Measurements from ENCODE around the gene OOEP. TPM values are rescaled to one million over a fixed set of nuclear protein-coding genes. Genes with fewer than 3 reads are reported as not detected.
"Not testable (repeated sequence)": the region's sequence is repeated elsewhere in the genome, so short reads cannot be mapped to it uniquely, and the experiment has no call there.

OOEP gene
- total RNA-seq, 1 donor from 2014 or later, result not detected

- DNase-seq (ENCODE audit: low spot score, unreplicated experiment), result no peak
- H3K4me1 Mint-ChIP-seq (ENCODE audit: low read depth), result peaks cover 5% of the 10 kb centered on the region
- no peaks in the 10 kb centered on the region for H3K9me3 Mint-ChIP-seq (ENCODE audit: low read depth)
- no peak for TF ChIP-seq CTCF (IDR thresholded peaks at IDR 0.05; ENCODE audit: unreplicated experiment)
- H3K36me3 Mint-ChIP-seq (ENCODE audit: insufficient read depth), result no peaks in the 10 kb centered on the region
- no peak overlapping the region for H3K27ac Mint-ChIP-seq
- no peak overlapping the region for H3K4me3 Mint-ChIP-seq (ENCODE audit: low read depth)
- peaks cover 8% of the 10 kb centered on the region for H3K27me3 Mint-ChIP-seq
These were observed 26.2 kb upstream of the OOEP start for GRCh38 chr6:73395875-73396274.

GRCh38 chr6:73394577-73395354 lies 25.1 kb upstream of the OOEP start, which contains the start of gene DDX43:
Gene DDX43 (plus strand): TSS chr6:73394828. CDS start chr6:73394906, 78 bp downstream.
- H3K9me3 Mint-ChIP-seq (ENCODE audit: low read depth), result no peaks in the 10 kb centered on the region
- TF ChIP-seq CTCF (IDR thresholded peaks at IDR 0.05; ENCODE audit: unreplicated experiment), result no peak
- no peak for DNase-seq (ENCODE audit: low spot score, unreplicated experiment)
- no peak within 1 kb of the TSS for H3K4me3 Mint-ChIP-seq (ENCODE audit: low read depth)
- no peaks in the 10 kb centered on the region for H3K36me3 Mint-ChIP-seq (ENCODE audit: insufficient read depth)
- H3K27me3 Mint-ChIP-seq, result peaks cover 8% of the 10 kb centered on the region
- no peak within 1 kb of the TSS for H3K27ac Mint-ChIP-seq
- H3K4me1 Mint-ChIP-seq (ENCODE audit: low read depth), result peaks cover 3% of the 10 kb centered on the region

- no peaks in the 10 kb centered on the region for H3K9me3 Mint-ChIP-seq (ENCODE audit: low read depth)
- H3K27ac Mint-ChIP-seq, result no peak overlapping the region
- H3K4me3 Mint-ChIP-seq (ENCODE audit: low read depth), result no peak overlapping the region
- TF ChIP-seq CTCF (IDR thresholded peaks at IDR 0.05; ENCODE audit: unreplicated experiment), result no peak
- H3K4me1 Mint-ChIP-seq (ENCODE audit: low read depth), result peaks cover 1% of the 10 kb centered on the region
- DNase-seq (ENCODE audit: low spot score, unreplicated experiment), result no peak
- no peaks in the 10 kb centered on the region for H3K36me3 Mint-ChIP-seq (ENCODE audit: insufficient read depth)
- peaks cover 12% of the 10 kb centered on the region for H3K27me3 Mint-ChIP-seq
These were observed 23.6 kb upstream of the OOEP start for GRCh38 chr6:73393278-73393677.

- not testable (repeated sequence) for H3K9me3 Mint-ChIP-seq (ENCODE audit: low read depth); H3K27ac Mint-ChIP-seq; H3K4me3 Mint-ChIP-seq (ENCODE audit: low read depth); H3K4me1 Mint-ChIP-seq (ENCODE audit: low read depth); DNase-seq (ENCODE audit: low spot score, unreplicated experiment); H3K36me3 Mint-ChIP-seq (ENCODE audit: insufficient read depth)
- peaks cover 17% of the 10 kb centered on the region for H3K27me3 Mint-ChIP-seq
These were observed 22.5 kb upstream of the OOEP start for GRCh38 chr6:73392188-73392587.

- no peak for TF ChIP-seq CTCF (IDR thresholded peaks at IDR 0.05; ENCODE audit: unreplicated experiment)
- H3K36me3 Mint-ChIP-seq (ENCODE audit: insufficient read depth), result no peaks in the 10 kb centered on the region
- no peak overlapping the region for H3K4me3 Mint-ChIP-seq (ENCODE audit: low read depth)
- H3K27ac Mint-ChIP-seq, result no peak overlapping the region
- H3K27me3 Mint-ChIP-seq, result peaks cover 17% of the 10 kb centered on the region
- H3K9me3 Mint-ChIP-seq (ENCODE audit: low read depth), result no peaks in the 10 kb centered on the region
- H3K4me1 Mint-ChIP-seq (ENCODE audit: low read depth), result peaks cover 1% of the 10 kb centered on the region
- no peak for DNase-seq (ENCODE audit: low spot score, unreplicated experiment)
These were observed 22.0 kb upstream of the OOEP start for GRCh38 chr6:73391675-73392074.

- Mint-ChIP-seq H3K27me3 (peaks cover 17% of the 10 kb centered on the region), H3K36me3 (ENCODE audit: insufficient read depth) (no peaks in the 10 kb centered on the region), H3K9me3 (ENCODE audit: low read depth) (no peaks in the 10 kb centered on the region), H3K27ac (no peak overlapping the region), H3K4me3 (ENCODE audit: low read depth) (no peak overlapping the region), H3K4me1 (ENCODE audit: low read depth) (peaks cover 1% of the 10 kb centered on the region)
- no peak for DNase-seq (ENCODE audit: low spot score, unreplicated experiment)
- no peak for TF ChIP-seq CTCF (IDR thresholded peaks at IDR 0.05; ENCODE audit: unreplicated experiment)
These were observed 20.2 kb upstream of the OOEP start for GRCh38 chr6:73389854-73390253.

Data from progenitor cell of endocrine pancreas (in vitro differentiated cells).